ENCODE data around the gene RASL11B.
"Not testable (repeated sequence)": the region's sequence is repeated elsewhere in the genome, so short reads cannot be mapped to it uniquely, and the experiment has no call there.

RASL11B gene

GRCh38 chr4:52861879-52862616 lies at the start of gene RASL11B:
Gene RASL11B (plus strand): TSS chr4:52862317. CDS start chr4:52862508, 191 bp downstream.
- peak; percentile 89 for DNase-seq

- no peak for DNase-seq
Observed at GRCh38 chr4:52813546-52813945, 48.6 kb upstream of the RASL11B start.

- no peak for DNase-seq
Observed at GRCh38 chr4:52822583-52822971, 39.5 kb upstream of the RASL11B start.

GRCh38 chr4:52822972-52823701 lies 39.0 kb upstream of the RASL11B start:
- DNase-seq: no peak

- no peak for DNase-seq
Observed at GRCh38 chr4:52823702-52824092, 38.4 kb upstream of the RASL11B start.

GRCh38 chr4:52824270-52824602 lies 37.9 kb upstream of the RASL11B start:
- DNase-seq: no peak

- no peak for DNase-seq
Observed at GRCh38 chr4:52824603-52825459, 37.3 kb upstream of the RASL11B start.

- DNase-seq: no peak
Observed at GRCh38 chr4:52825460-52826090, 36.5 kb upstream of the RASL11B start.

GRCh38 chr4:52833941-52834525 lies 28.1 kb upstream of the RASL11B start:
- no peak for DNase-seq

- DNase-seq: not testable (repeated sequence)
Observed at GRCh38 chr4:52834641-52835456, 27.3 kb upstream of the RASL11B start.

- DNase-seq: no peak
Observed at GRCh38 chr4:52836120-52836519, 26.0 kb upstream of the RASL11B start.

GRCh38 chr4:52836678-52837077 lies 25.4 kb upstream of the RASL11B start:
- DNase-seq: no peak

- DNase-seq: no peak
Observed at GRCh38 chr4:52837716-52838558, 24.2 kb upstream of the RASL11B start.

GRCh38 chr4:52838729-52839586 lies 23.2 kb upstream of the RASL11B start:
- DNase-seq: no peak

GRCh38 chr4:52840531-52841370 lies 21.4 kb upstream of the RASL11B start:
- DNase-seq: no peak

GRCh38 chr4:52841682-52842456 lies 20.2 kb upstream of the RASL11B start:
- no peak for DNase-seq

- no peak for DNase-seq
Observed at GRCh38 chr4:52842792-52843191, 19.3 kb upstream of the RASL11B start.

GRCh38 chr4:52843351-52843750 lies 18.8 kb upstream of the RASL11B start:
- DNase-seq: no peak
